BLaER1 treated with 17β-estradiol and CSF1 and Interleukin-3, amounts not matched to agents 10 nM and 100 nM (cell line): ENCODE results near the gene ST6GAL1.

Source experiments
- H3K27ac ChIP-seq, 11 experiments: shearing (Covaris generic); formaldehyde crosslinking; 2 replicates each; pipeline ENCODE4 v1.8.1; 2022
- H3K27me3 ChIP-seq, 11 experiments: shearing (Covaris generic); formaldehyde crosslinking; 2 replicates each; pipeline ENCODE4 v1.8.1; 2022
- H3K36me3 ChIP-seq, 11 experiments: shearing (Covaris generic); formaldehyde crosslinking; 2 replicates each; pipeline ENCODE4 v1.8.1; 2022
- H3K4me1 ChIP-seq, 10 experiments: shearing (Covaris generic); formaldehyde crosslinking; 2 replicates each; pipeline ENCODE4 v1.8.1; 2022
- H3K4me2 ChIP-seq, 11 experiments: shearing (Covaris generic); formaldehyde crosslinking; 2 replicates each; pipeline ENCODE4 v1.8.1; 2022
- H3K4me3 ChIP-seq, 10 experiments: shearing (Covaris generic); formaldehyde crosslinking; 2 replicates each; pipeline ENCODE4 v1.8.1; 2022
- H3K9ac ChIP-seq, 11 experiments: shearing (Covaris generic); formaldehyde crosslinking; 2 replicates each; pipeline ENCODE4 v1.8.1; 2022
- H3K9me3 ChIP-seq, 11 experiments: shearing (Covaris generic); formaldehyde crosslinking; replicated peaks in 1 of 11; 2 replicates each; pipeline ENCODE4 v1.8.1; 2022
- H4K20me1 ChIP-seq, 11 experiments: shearing (Covaris generic); formaldehyde crosslinking; 2 replicates each; pipeline ENCODE4 v1.8.1; 2022
- Cebpa-rat ChIP-seq, 11 experiments: shearing (Covaris generic); IDR thresholded peaks; 2 replicates each; pipeline ENCODE4 v1.8.1; 2022

Gene ST6GAL1

GRCh38 chr3:186933816-186934215, 3.5 kb downstream of the ST6GAL1 start:
- peak overlapping the region in 2 of 10 experiments; percentile 81 to 89; a peak in 3 of 20 replicates for H3K4me3 ChIP-seq
- TF ChIP-seq Cebpa-rat (IDR thresholded peaks at IDR 0.05), result no peak
- no peaks in the 10 kb centered on the region for H3K27me3 ChIP-seq
- peaks cover 19 to 48% (median 37%) of the 10 kb centered on the region in 10 experiments for H3K4me1 ChIP-seq
- H3K36me3 ChIP-seq, result peaks cover 29 to 60% (median 54%) of the 10 kb centered on the region in 11 experiments
- peak overlapping the region; percentile 86 to 97 (median 94); a peak in 19 of 22 replicates for H3K4me2 ChIP-seq
- H3K9me3 ChIP-seq, result peaks cover 0 to 15% (median 0%) of the 10 kb centered on the region in 11 experiments; a peak in 10 of 22 replicates
- peaks cover 6 to 82% (median 69%) of the 10 kb centered on the region in 11 experiments; a peak in 20 of 22 replicates for H4K20me1 ChIP-seq
- H3K9ac ChIP-seq, result no peak overlapping the region; a peak in 2 of 22 replicates
- peak overlapping the region in 7 of 11 experiments; percentile 7 to 97 (median 17); a peak in 6 of 22 replicates for H3K27ac ChIP-seq

GRCh38 chr3:186935133-186935532, 4.8 kb downstream of the ST6GAL1 start:
- no peak overlapping the region for H3K4me3 ChIP-seq
- H3K9ac ChIP-seq, result no peak overlapping the region
- H3K36me3 ChIP-seq, result peaks cover 36 to 73% (median 65%) of the 10 kb centered on the region in 11 experiments
- H3K4me2 ChIP-seq, result no peak overlapping the region
- peaks cover 19 to 38% (median 31%) of the 10 kb centered on the region in 10 experiments for H3K4me1 ChIP-seq
- H3K27me3 ChIP-seq, result no peaks in the 10 kb centered on the region
- peaks cover 0 to 15% (median 0%) of the 10 kb centered on the region in 11 experiments; a peak in 10 of 22 replicates for H3K9me3 ChIP-seq
- no peak overlapping the region for H3K27ac ChIP-seq
- TF ChIP-seq Cebpa-rat (IDR thresholded peaks at IDR 0.05), result no peak
- peaks cover 19 to 95% (median 82%) of the 10 kb centered on the region in 11 experiments; a peak in 20 of 22 replicates for H4K20me1 ChIP-seq

- H4K20me1 ChIP-seq, result peaks cover 37 to 100% (median 95%) of the 10 kb centered on the region in 11 experiments; a peak in 20 of 22 replicates
- no peak overlapping the region; a peak in 3 of 22 replicates for H3K27ac ChIP-seq
- H3K9me3 ChIP-seq, result peaks cover 0 to 15% (median 0%) of the 10 kb centered on the region in 11 experiments; a peak in 10 of 22 replicates
- H3K27me3 ChIP-seq, result no peaks in the 10 kb centered on the region
- H3K4me1 ChIP-seq, result peaks cover 15 to 36% (median 28%) of the 10 kb centered on the region in 10 experiments
- H3K4me3 ChIP-seq, result no peak overlapping the region
- no peak for TF ChIP-seq Cebpa-rat (IDR thresholded peaks at IDR 0.05)
- no peak overlapping the region for H3K4me2 ChIP-seq
- peaks cover 45 to 94% (median 81%) of the 10 kb centered on the region in 11 experiments for H3K36me3 ChIP-seq
- no peak overlapping the region for H3K9ac ChIP-seq
These were observed 6.9 kb downstream of the ST6GAL1 start for GRCh38 chr3:186937017-186937875.

- H3K36me3 ChIP-seq, result peaks cover 60 to 100% (median 91%) of the 10 kb centered on the region in 11 experiments
- no peak overlapping the region for H3K9ac ChIP-seq
- no peak overlapping the region for H3K27ac ChIP-seq
- no peaks in the 10 kb centered on the region for H3K27me3 ChIP-seq
- peaks cover 0 to 14% (median 0%) of the 10 kb centered on the region in 11 experiments; a peak in 10 of 22 replicates for H3K9me3 ChIP-seq
- H3K4me1 ChIP-seq, result peaks cover under 1 to 22% (median 13%) of the 10 kb centered on the region in 10 experiments; a peak in 18 of 20 replicates
- no peak for TF ChIP-seq Cebpa-rat (IDR thresholded peaks at IDR 0.05)
- no peak overlapping the region for H3K4me3 ChIP-seq
- no peak overlapping the region for H3K4me2 ChIP-seq
- peaks cover 47 to 100% (median 93%) of the 10 kb centered on the region in 11 experiments; a peak in 20 of 22 replicates for H4K20me1 ChIP-seq
These were observed 8.4 kb downstream of the ST6GAL1 start for GRCh38 chr3:186938716-186939115.

GRCh38 chr3:186939536-186939935, 9.2 kb downstream of the ST6GAL1 start:
- H3K9ac ChIP-seq, result no peak overlapping the region
- peaks cover 0 to 17% (median 7%) of the 10 kb centered on the region in 10 experiments; a peak in 7 of 20 replicates for H3K4me1 ChIP-seq
- H3K27ac ChIP-seq, result no peak overlapping the region
- H3K27me3 ChIP-seq, result no peaks in the 10 kb centered on the region
- no peak for TF ChIP-seq Cebpa-rat (IDR thresholded peaks at IDR 0.05)
- H3K4me2 ChIP-seq, result no peak overlapping the region
- peaks cover 66 to 100% (median 91%) of the 10 kb centered on the region in 11 experiments for H3K36me3 ChIP-seq
- peaks cover 0 to 8% (median 0%) of the 10 kb centered on the region in 11 experiments; a peak in 8 of 22 replicates for H3K9me3 ChIP-seq
- peaks cover 47 to 100% (median 89%) of the 10 kb centered on the region in 11 experiments; a peak in 20 of 22 replicates for H4K20me1 ChIP-seq
- no peak overlapping the region for H3K4me3 ChIP-seq

GRCh38 chr3:186940967-186941366, 10.6 kb downstream of the ST6GAL1 start:
- H3K36me3 ChIP-seq, result peaks cover 63 to 100% (median 88%) of the 10 kb centered on the region in 11 experiments
- H4K20me1 ChIP-seq, result peaks cover 47 to 100% (median 75%) of the 10 kb centered on the region in 11 experiments; a peak in 20 of 22 replicates
- H3K9ac ChIP-seq, result no peak overlapping the region
- peaks cover 0 to 16% (median 6%) of the 10 kb centered on the region in 10 experiments; a peak in 7 of 20 replicates for H3K4me1 ChIP-seq
- TF ChIP-seq Cebpa-rat (IDR thresholded peaks at IDR 0.05), result no peak
- H3K27me3 ChIP-seq, result no peaks in the 10 kb centered on the region
- no peak overlapping the region for H3K4me2 ChIP-seq
- H3K9me3 ChIP-seq, result no peaks in the 10 kb centered on the region
- no peak overlapping the region for H3K4me3 ChIP-seq
- no peak overlapping the region for H3K27ac ChIP-seq

- no peak overlapping the region for H3K4me2 ChIP-seq
- H3K27me3 ChIP-seq, result no peaks in the 10 kb centered on the region
- no peak overlapping the region for H3K9ac ChIP-seq
- peaks cover 0 to 19% (median 5%) of the 10 kb centered on the region in 10 experiments; a peak in 5 of 20 replicates for H3K4me1 ChIP-seq
- H3K27ac ChIP-seq, result no peak overlapping the region
- H3K9me3 ChIP-seq, result no peaks in the 10 kb centered on the region
- TF ChIP-seq Cebpa-rat (IDR thresholded peaks at IDR 0.05), result no peak
- H4K20me1 ChIP-seq, result peaks cover 51 to 100% (median 71%) of the 10 kb centered on the region in 11 experiments; a peak in 20 of 22 replicates
- H3K4me3 ChIP-seq, result no peak overlapping the region
- H3K36me3 ChIP-seq, result peaks cover 67 to 100% (median 88%) of the 10 kb centered on the region in 11 experiments
These were observed 11.8 kb downstream of the ST6GAL1 start for GRCh38 chr3:186942168-186942567.

- H3K27ac ChIP-seq, result no peak overlapping the region
- H3K4me1 ChIP-seq, result peaks cover 0 to 3% (median 0%) of the 10 kb centered on the region in 10 experiments; a peak in 2 of 20 replicates
- H3K4me3 ChIP-seq, result no peak overlapping the region
- H3K4me2 ChIP-seq, result no peak overlapping the region
- H3K27me3 ChIP-seq, result no peaks in the 10 kb centered on the region
- H3K36me3 ChIP-seq, result peaks cover 56 to 100% (median 95%) of the 10 kb centered on the region in 11 experiments
- no peak overlapping the region for H3K9ac ChIP-seq
- TF ChIP-seq Cebpa-rat (IDR thresholded peaks at IDR 0.05), result no peak
- H4K20me1 ChIP-seq, result peaks cover 30 to 100% (median 64%) of the 10 kb centered on the region in 11 experiments; a peak in 20 of 22 replicates
- peaks cover 0 to 8% (median 3%) of the 10 kb centered on the region in 11 experiments; a peak in 7 of 22 replicates for H3K9me3 ChIP-seq
These were observed 15.0 kb downstream of the ST6GAL1 start for GRCh38 chr3:186945255-186945823.
